Measurements from ENCODE around the gene CGNL1.

Gene CGNL1

GRCh38 chr15:57592426-57592825 lies 216.1 kb downstream of the CGNL1 start:
- DNase-seq (ENCODE audit: low read depth in 4 of 4, low spot score in 1 of 4) = no peak

- no peak for DNase-seq (ENCODE audit: low read depth in 4 of 4, low spot score in 1 of 4)
These were observed 216.6 kb downstream of the CGNL1 start for GRCh38 chr15:57592836-57593420.

GRCh38 chr15:57594479-57594878 lies 218.2 kb downstream of the CGNL1 start:
- no peak for DNase-seq (ENCODE audit: low read depth in 4 of 4, low spot score in 1 of 4)

- DNase-seq (ENCODE audit: low read depth in 4 of 4, low spot score in 1 of 4) = no peak
These were observed 218.9 kb downstream of the CGNL1 start for GRCh38 chr15:57595011-57595866.

- DNase-seq (ENCODE audit: low read depth in 4 of 4, low spot score in 1 of 4) = no peak
These were observed 220.1 kb downstream of the CGNL1 start for GRCh38 chr15:57596301-57596855.

- DNase-seq (ENCODE audit: low read depth in 4 of 4, low spot score in 1 of 4) = no peak
These were observed 220.7 kb downstream of the CGNL1 start for GRCh38 chr15:57596978-57597377.

GRCh38 chr15:57597431-57597830 lies 221.1 kb downstream of the CGNL1 start:
- DNase-seq (ENCODE audit: low read depth in 4 of 4, low spot score in 1 of 4) = no peak

GRCh38 chr15:57598346-57598745 lies 222.0 kb downstream of the CGNL1 start:
- no peak for DNase-seq (ENCODE audit: low read depth in 4 of 4, low spot score in 1 of 4)

GRCh38 chr15:57599296-57599810 lies 223.0 kb downstream of the CGNL1 start:
- no peak for DNase-seq (ENCODE audit: low read depth in 4 of 4, low spot score in 1 of 4)

GRCh38 chr15:57600197-57600596 lies 223.9 kb downstream of the CGNL1 start:
- no peak for DNase-seq (ENCODE audit: low read depth in 4 of 4, low spot score in 1 of 4)
